GM08714 (cell line): ENCODE results near the gene NAGLU.
"Not testable (repeated sequence)": the region's sequence is repeated elsewhere in the genome, so short reads cannot be mapped to it uniquely, and the experiment has no call there.

Source experiments
- H3K4me3 ChIP-seq: fragments of 200-500 bp; sonication (Bioruptor generic); 2 replicates; pipeline ENCODE4 v1.5.1; 2014; ENCODE audit warnings: mild to moderate bottlenecking, low read length, inconsistent platforms
- ZNF274 ChIP-seq: IDR thresholded peaks from 2 replicates; pipeline ENCODE4 v1.6.1; 2012; ENCODE audit warnings: mild to moderate bottlenecking, low read depth, low read length

NAGLU gene

DNA sequence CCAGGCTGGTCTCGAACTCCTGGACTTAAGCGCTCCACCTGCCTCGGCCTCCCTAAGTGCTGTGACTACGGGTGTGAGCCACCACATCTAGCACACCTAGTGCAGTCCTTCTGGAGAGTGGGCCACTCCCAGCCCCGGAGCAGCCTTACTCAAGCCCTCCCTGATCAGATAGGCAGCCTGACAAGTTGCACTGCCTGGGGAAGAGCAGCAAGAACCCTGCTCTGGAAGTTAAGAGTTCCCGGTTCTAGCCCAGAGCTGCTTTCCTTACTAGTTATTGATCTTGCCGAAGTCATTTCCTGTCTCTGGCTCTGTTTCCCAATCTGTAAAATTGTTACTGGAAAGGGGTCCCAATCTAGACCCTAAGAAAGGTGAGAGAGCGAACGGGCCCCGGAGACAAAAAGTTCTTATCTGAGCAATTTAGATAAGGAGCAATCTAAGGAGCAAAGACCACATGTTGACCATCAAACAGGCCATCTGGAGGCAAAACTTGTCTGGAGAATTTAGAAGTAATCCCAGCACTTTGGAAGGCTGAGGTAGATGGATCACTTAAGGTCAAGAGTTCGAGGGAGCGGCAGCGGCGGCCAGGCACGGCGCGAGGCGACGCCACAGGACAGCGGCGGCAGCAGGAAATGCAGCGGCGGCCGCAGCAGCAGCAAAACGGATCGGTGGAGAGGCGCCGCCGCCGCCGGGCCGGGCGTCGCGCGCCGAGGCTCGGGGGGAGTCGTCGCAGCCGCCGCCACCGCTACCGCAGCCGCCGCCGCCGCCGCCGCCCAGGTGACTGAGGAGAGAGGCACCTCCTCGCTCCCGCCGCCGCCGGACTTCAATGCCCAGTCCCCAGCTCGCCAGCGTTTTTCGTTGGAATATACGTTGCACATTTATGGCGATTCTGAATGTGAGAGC, 4.3 kb upstream of the NAGLU start:
- no peak for TF ChIP-seq ZNF274
- H3K4me3 ChIP-seq: peak overlapping the region; percentile 58; the same call in 1 of the 2 replicates

DNA sequence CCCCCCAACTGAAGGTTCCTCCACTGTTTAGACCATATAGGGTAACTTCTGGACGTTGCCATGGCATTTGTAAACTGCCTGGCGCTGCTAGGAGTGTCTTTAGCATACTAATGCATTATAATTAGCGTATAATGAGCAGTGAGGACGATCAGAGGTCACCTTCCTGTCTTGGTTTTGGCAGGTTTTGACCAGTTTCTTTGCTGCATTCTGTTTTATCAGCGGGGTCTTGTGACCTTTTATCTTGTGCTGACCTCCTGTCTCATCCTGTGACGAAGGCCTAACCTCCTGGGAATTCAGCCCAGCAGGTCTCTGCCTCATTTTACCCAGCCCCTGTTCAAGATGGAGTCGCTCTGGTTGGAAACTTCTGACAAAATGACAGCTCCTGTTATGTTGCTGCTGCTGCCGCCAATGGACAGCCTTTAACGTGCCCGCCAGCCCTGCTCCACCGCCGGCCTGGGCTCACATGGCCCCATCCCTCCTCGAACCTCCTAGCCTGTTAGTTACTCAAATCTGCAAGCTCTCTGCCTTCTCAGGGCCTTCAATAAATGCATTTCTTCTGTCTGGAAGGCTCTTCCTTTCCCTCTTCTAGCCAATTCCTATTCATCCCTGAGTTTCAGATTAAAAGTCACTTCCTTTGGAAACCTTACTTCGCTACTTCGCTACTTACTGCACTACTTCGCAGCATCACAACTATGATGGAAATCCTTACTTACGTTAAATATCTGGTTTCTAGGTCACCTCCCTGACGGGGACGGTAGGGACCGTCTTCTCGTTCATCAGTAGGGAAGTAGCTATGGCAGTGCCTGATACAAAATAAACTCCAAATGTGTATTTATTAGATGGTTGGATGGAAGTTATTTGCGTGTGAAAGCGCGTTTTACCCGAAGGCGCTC, 640 bp upstream of the NAGLU start:
- no peak for TF ChIP-seq ZNF274
- H3K4me3 ChIP-seq: peak overlapping the region; percentile 81

DNA sequence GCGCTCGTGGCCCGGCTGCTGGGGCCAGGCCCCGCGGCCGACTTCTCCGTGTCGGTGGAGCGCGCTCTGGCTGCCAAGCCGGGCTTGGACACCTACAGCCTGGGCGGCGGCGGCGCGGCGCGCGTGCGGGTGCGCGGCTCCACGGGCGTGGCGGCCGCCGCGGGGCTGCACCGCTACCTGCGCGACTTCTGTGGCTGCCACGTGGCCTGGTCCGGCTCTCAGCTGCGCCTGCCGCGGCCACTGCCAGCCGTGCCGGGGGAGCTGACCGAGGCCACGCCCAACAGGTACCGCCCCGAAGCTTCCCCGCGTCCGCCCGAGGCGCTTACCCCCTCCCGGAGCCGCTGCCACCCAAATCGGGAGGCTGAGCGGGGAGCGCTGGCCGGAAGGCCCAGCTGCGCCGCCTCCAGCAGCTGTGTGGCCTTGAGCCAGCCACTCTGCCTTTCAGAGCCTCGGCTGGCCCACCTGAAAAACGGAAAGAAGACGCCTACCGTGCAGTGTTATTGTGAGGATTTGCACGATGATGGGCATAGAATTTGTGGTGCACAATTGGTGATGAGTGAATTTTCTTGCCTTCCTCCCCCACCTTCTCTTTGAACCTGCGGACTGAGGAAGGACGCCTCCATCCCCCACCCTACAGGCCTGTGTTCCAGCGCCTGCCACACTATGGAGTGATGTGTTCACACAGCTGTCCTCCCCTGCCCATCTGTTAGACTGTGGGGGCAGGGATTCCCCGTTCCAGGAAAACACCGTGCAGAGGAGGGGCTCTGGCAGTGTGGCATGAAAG, 523 bp downstream of the NAGLU start:
- peak overlapping the region; percentile 81 for H3K4me3 ChIP-seq
- no peak for TF ChIP-seq ZNF274

DNA sequence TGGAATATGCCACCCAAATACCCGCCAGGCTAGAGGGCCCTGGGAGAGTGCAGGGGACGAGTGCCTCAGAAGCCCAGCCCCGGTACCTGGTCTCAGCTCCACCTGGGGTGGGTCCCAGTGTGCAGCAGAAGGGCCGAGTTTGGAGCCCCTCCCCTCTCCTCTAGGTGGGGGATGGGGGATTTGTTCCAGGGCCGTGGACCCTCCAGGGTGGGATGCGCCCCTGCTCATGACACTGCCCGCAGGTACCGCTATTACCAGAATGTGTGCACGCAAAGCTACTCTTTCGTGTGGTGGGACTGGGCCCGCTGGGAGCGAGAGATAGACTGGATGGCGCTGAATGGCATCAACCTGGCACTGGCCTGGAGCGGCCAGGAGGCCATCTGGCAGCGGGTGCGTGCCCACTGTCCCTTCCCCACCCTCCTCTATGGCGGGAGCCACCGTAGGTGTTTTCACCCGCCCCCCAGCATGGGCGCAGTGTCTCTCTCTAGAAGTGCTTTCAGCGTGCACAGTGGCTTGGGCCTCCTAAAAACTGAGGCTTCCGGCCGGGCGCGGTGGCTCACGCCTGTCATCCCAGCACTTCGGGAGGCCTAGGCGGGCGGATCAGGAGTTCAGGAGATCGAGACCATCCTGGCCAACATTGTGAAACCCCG, 1.2 kb downstream of the NAGLU start:
- peak overlapping the region; percentile 81 for H3K4me3 ChIP-seq
- TF ChIP-seq ZNF274: no peak

DNA sequence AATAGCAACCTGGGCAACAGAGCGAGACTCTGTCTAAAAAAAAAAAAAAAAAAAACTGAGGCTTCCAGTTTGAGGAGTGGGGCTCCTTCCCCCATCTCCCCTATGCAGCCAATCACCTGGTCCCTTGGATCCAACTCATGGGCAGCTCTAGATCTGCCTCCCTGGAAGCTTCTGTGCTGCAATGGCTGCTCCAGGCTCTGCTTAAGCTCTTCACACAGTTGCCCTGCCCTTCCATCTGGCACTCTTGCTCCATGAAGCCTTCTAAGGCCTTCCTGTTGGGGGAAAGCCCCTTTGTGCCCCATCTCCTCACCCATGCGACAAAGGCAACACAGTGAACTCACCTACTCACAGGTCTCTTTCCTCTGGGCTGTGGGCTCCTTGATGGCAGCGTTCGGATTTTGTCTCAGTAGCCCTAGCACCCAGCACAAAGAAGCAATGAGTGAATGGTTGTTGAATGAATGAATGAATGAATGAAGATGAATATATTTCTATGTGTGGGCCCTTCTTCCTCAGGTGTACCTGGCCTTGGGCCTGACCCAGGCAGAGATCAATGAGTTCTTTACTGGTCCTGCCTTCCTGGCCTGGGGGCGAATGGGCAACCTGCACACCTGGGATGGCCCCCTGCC, 1.9 kb downstream of the NAGLU start:
- no peak overlapping the region for H3K4me3 ChIP-seq
- TF ChIP-seq ZNF274: no peak

DNA sequence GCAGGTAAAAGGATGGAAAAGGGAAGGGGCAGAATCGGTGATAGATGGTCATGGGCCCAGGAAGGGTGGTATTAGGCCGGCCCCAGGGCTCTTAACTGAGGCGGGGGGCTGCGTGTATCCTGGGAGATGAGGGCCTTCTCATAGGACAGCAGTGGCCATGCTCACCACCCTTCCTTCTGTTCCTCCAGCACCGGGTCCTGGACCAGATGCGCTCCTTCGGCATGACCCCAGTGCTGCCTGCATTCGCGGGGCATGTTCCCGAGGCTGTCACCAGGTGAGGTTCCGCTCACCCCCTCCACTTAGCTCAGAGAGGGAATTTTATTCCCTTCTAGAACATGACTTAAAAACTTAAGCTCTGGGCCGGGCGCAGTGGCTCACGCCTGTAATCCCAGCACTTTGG, 2.4 kb downstream of the NAGLU start:
- no peak for TF ChIP-seq ZNF274
- H3K4me3 ChIP-seq: no peak overlapping the region

DNA sequence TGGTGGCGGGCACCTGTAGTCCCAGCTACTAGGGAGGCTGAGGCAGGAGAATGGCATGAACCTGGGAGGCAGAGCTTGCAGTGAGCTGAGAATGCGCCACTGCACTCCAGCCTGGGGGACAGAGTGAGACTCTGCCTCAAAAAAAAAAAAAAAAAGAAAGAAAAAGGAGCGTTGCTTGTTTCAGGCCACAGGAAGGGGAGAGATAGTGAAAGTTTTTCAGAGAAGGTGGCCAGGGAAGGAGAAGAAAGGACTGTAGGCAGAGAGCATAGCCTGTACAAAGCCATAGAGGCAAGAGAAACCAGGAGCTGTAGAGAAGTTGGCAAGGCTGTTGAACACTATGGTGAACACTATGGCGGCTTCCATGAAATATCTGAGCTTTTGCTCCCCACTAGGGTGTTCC, 4.5 kb downstream of the NAGLU start:
- not testable (repeated sequence) for H3K4me3 ChIP-seq

DNA sequence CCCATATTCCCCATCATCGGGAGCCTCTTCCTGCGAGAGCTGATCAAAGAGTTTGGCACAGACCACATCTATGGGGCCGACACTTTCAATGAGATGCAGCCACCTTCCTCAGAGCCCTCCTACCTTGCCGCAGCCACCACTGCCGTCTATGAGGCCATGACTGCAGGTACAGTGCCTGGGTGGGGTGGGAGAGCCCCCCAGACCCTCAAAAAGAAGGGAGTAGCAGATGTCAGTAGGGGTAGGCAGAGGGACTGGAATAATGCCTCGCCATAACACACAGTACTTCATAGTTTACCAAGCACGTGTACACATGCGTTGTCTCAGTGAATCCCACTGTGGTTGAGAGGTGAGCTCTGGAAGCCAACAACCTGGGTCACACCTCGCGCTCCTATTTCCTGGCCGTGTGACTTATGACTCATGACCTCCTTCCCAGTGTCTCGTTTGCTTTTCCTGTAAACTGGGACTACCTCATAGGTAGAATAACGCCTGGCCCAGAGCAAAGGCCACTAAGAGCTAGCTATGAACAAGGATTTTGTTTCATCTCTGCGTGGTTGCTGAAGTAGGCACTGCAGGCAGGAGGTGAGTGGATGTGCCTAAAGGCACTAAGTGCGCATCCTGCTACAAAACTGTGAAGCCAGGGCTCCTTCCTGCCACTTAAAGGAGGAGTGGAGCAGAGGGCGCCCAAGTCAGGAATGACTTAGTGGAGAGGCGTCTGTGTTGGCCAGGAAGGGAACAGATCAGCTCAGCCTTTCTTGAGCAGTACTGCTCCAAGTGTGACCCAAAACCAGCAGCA, 5.2 kb downstream of the NAGLU start:
- no peak overlapping the region for H3K4me3 ChIP-seq
- no peak for TF ChIP-seq ZNF274

DNA sequence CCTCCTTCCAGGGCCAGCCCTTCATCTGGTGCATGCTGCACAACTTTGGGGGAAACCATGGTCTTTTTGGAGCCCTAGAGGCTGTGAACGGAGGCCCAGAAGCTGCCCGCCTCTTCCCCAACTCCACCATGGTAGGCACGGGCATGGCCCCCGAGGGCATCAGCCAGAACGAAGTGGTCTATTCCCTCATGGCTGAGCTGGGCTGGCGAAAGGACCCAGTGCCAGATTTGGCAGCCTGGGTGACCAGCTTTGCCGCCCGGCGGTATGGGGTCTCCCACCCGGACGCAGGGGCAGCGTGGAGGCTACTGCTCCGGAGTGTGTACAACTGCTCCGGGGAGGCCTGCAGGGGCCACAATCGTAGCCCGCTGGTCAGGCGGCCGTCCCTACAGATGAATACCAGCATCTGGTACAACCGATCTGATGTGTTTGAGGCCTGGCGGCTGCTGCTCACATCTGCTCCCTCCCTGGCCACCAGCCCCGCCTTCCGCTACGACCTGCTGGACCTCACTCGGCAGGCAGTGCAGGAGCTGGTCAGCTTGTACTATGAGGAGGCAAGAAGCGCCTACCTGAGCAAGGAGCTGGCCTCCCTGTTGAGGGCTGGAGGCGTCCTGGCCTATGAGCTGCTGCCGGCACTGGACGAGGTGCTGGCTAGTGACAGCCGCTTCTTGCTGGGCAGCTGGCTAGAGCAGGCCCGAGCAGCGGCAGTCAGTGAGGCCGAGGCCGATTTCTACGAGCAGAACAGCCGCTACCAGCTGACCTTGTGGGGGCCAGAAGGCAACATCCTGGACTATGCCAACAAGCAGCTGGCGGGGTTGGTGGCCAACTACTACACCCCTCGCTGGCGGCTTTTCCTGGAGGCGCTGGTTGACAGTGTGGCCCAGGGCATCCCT, 7.4 kb downstream of the NAGLU start:
- no peak for TF ChIP-seq ZNF274
- H3K4me3 ChIP-seq: no peak overlapping the region

DNA sequence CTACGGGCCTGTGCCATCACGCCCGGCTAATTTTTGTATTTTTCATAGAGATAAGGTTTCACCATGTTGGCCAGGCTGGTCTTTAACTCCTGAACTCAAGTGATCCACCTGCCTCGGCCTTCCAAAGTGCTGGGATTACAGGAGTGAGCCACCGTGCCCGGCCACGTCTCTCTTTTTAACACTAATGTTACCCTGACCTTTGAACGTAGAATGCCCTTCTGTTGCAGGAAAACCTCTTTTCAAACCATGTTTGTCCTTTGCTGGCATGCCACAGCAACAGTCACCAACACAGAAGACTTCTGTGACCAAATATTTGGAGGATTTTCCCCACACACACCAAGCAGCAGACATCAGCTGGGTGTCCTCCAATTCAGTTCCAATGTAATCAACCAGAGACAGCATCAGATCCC, 8.8 kb downstream of the NAGLU start:
- no peak overlapping the region for H3K4me3 ChIP-seq
- TF ChIP-seq ZNF274: no peak

DNA sequence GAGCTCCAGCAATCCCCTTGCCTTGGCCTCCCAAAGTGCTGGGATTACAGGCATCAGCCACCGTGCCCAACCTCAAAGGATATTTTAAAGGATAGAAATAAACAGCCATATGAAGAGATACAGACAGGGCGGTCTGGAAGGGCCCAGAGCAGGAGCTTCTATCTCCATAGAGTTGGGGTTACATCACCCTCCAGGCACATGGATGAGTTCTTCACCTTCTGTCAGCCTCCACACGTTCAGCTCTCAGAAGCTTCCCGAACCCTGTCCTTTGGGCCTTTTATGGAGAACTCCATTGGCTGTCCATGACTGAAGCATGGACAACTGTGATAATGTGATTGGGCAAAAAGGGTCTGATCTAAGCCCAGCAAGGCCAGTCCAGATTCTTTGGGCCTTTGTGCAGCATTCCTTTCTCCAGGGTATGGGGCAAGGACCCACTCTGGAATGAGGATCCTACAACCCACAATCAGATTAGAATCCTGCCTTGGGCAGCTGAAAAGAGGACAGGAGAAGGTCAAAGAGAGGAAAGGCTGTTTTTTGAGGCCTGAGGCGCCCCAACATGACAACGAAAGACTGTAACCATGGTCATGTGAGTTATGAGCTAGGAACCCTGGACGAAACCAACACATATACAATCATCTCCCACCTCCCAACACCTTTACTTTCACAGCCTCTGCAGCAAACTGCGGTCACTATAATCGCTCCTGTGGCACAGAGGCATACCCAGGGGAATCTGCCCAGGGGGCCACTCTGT, 9.9 kb downstream of the NAGLU start:
- H3K4me3 ChIP-seq: not testable (repeated sequence)
